ENCODE data around the gene POU2AF2.

The POU2AF2 gene

DNA sequence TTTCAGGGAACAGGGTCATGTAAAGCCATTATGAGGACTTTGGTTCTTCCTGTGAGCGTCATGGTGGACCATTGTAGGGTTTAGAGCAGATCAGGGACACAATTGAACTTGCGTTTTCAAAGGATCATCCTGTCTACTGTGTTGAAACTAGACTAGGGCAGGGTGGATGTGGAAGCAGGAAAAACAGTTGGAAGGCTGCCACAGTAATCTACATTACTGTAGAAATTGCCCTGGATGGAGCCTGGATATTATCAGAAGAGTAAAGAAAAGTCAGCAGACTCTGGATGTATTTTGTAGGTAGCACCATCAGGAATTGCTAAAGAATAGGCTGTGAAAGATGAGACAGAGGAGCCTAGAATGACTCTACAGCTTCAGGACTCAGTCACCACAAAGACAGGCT lies 5.4 kb downstream of the POU2AF2 start:
- Histone ChIP-seq H3K4me3 (ENCODE audit: low read depth, low read length, poor library complexity, severe bottlenecking) (no peak overlapping the region), H3K9me3 (ENCODE audit: low read length) (no peaks in the 10 kb centered on the region), H3F3A (ENCODE audit: insufficient read depth, low read length) (no peaks in the 10 kb centered on the region), H3K9me2 (ENCODE audit: low read depth, low read length) (no peaks in the 10 kb centered on the region), H2AFZ (ENCODE audit: low read length) (no peak overlapping the region), H3K27me3 (ENCODE audit: insufficient read depth, low read length) (peaks cover 4% of the 10 kb centered on the region; the same call in 1 of the 2 replicates), H4K20me1 (ENCODE audit: insufficient read depth, low read length) (no peaks in the 10 kb centered on the region), H3K4me2 (ENCODE audit: low read length) (no peak overlapping the region), H3K79me2 (ENCODE audit: insufficient read depth, low read length) (no peaks in the 10 kb centered on the region), H3K36me3 (ENCODE audit: insufficient read depth, low read length) (no peaks in the 10 kb centered on the region), H3K9ac (ENCODE audit: low read length) (no peak overlapping the region), H3K4me1 (ENCODE audit: insufficient read depth, low read length, severe bottlenecking) (no peaks in the 10 kb centered on the region), H3K27ac (ENCODE audit: low read depth, low read length, poor library complexity, severe bottlenecking) (no peak overlapping the region)
- TF ChIP-seq, protein P1, sequence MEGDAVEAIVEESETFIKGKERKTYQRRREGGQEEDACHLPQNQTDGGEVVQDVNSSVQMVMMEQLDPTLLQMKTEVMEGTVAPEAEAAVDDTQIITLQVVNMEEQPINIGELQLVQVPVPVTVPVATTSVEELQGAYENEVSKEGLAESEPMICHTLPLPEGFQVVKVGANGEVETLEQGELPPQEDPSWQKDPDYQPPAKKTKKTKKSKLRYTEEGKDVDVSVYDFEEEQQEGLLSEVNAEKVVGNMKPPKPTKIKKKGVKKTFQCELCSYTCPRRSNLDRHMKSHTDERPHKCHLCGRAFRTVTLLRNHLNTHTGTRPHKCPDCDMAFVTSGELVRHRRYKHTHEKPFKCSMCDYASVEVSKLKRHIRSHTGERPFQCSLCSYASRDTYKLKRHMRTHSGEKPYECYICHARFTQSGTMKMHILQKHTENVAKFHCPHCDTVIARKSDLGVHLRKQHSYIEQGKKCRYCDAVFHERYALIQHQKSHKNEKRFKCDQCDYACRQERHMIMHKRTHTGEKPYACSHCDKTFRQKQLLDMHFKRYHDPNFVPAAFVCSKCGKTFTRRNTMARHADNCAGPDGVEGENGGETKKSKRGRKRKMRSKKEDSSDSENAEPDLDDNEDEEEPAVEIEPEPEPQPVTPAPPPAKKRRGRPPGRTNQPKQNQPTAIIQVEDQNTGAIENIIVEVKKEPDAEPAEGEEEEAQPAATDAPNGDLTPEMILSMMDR (IDR thresholded peaks at IDR 0.05; ENCODE audit: low read length), result no peak
- no peak for TF ChIP-seq EZH2 (IDR thresholded peaks at IDR 0.05; ENCODE audit: borderline replicate concordance, low read length)

DNA sequence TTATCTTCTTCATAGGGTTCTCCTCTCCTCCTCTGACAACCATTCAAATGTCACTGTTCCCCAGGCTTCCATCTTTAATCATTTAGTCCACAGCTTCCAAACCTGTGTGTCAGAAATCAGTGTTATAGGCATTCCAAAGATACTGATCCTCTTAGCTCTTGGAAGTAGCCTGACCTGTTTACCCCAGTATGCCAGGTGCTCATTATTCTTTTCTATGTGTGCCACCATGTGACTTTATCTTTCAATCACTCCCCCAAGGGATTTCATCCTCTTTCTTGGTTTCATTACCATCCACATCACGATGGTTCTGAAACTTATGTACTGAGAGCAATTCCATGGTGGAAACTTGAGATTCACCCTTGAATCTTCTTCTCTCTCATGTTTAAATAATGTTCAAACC lies 7.6 kb downstream of the POU2AF2 start:
- Histone ChIP-seq H3K9me3 (ENCODE audit: low read length) (no peaks in the 10 kb centered on the region), H3K27me3 (ENCODE audit: insufficient read depth, low read length) (no peaks in the 10 kb centered on the region; the same call in 1 of the 2 replicates), H3K4me2 (ENCODE audit: low read length) (no peak overlapping the region), H3K27ac (ENCODE audit: low read depth, low read length, poor library complexity, severe bottlenecking) (no peak overlapping the region), H3K9ac (ENCODE audit: low read length) (no peak overlapping the region), H3K4me1 (ENCODE audit: insufficient read depth, low read length, severe bottlenecking) (no peaks in the 10 kb centered on the region), H4K20me1 (ENCODE audit: insufficient read depth, low read length) (no peaks in the 10 kb centered on the region), H2AFZ (ENCODE audit: low read length) (no peak overlapping the region), H3K9me2 (ENCODE audit: low read depth, low read length) (no peaks in the 10 kb centered on the region), H3K4me3 (ENCODE audit: low read depth, low read length, poor library complexity, severe bottlenecking) (no peak overlapping the region), H3F3A (ENCODE audit: insufficient read depth, low read length) (no peaks in the 10 kb centered on the region), H3K36me3 (ENCODE audit: insufficient read depth, low read length) (no peaks in the 10 kb centered on the region), H3K79me2 (ENCODE audit: insufficient read depth, low read length) (no peaks in the 10 kb centered on the region)
- no peak for TF ChIP-seq EZH2 (IDR thresholded peaks at IDR 0.05; ENCODE audit: borderline replicate concordance, low read length)
- TF ChIP-seq, protein P1 (IDR thresholded peaks at IDR 0.05; ENCODE audit: low read length), result no peak

GRCh38 chr11:111253630-111254029 lies 8.1 kb downstream of the POU2AF2 start:
- no peak overlapping the region for H3K4me2 ChIP-seq (ENCODE audit: low read length)
- no peaks in the 10 kb centered on the region for H3K36me3 ChIP-seq (ENCODE audit: insufficient read depth, low read length)
- no peaks in the 10 kb centered on the region for H3K9me2 ChIP-seq (ENCODE audit: low read depth, low read length)
- TF ChIP-seq, protein P1 (IDR thresholded peaks at IDR 0.05; ENCODE audit: low read length), result no peak
- TF ChIP-seq EZH2 (IDR thresholded peaks at IDR 0.05; ENCODE audit: borderline replicate concordance, low read length), result no peak
- H3K27me3 ChIP-seq (ENCODE audit: insufficient read depth, low read length), result peaks cover under 1% of the 10 kb centered on the region; the same call in 1 of the 2 replicates
- H3K4me1 ChIP-seq (ENCODE audit: insufficient read depth, low read length, severe bottlenecking), result no peaks in the 10 kb centered on the region
- no peak overlapping the region for H3K4me3 ChIP-seq (ENCODE audit: low read depth, low read length, poor library complexity, severe bottlenecking)
- no peaks in the 10 kb centered on the region for H3K79me2 ChIP-seq (ENCODE audit: insufficient read depth, low read length)
- H4K20me1 ChIP-seq (ENCODE audit: insufficient read depth, low read length), result no peaks in the 10 kb centered on the region
- H3K9ac ChIP-seq (ENCODE audit: low read length), result no peak overlapping the region
- H3K9me3 ChIP-seq (ENCODE audit: low read length), result no peaks in the 10 kb centered on the region
- H3F3A ChIP-seq (ENCODE audit: insufficient read depth, low read length), result no peaks in the 10 kb centered on the region
- H3K27ac ChIP-seq (ENCODE audit: low read depth, low read length, poor library complexity, severe bottlenecking), result no peak overlapping the region
- no peak overlapping the region for H2AFZ ChIP-seq (ENCODE audit: low read length)

Measured in OCI-LY1 (cell line).